Measurements from ENCODE around the gene RAMAC.
"Not testable (repeated sequence)": the region's sequence is repeated elsewhere in the genome, so short reads cannot be mapped to it uniquely, and the experiment has no call there.

The RAMAC gene

GRCh38 chr15:82964890-82965289 lies 21.1 kb upstream of the RAMAC start:
- intact Hi-C loops (cut with DNase I): no loop called here
- no peak for DNase-seq

GRCh38 chr15:82966671-82967071 lies 19.3 kb upstream of the RAMAC start:
- intact Hi-C loops (cut with DNase I): no loop called here
- DNase-seq: no peak

- DNase-seq: no peak
- intact Hi-C loops (cut with DNase I): no loop called here
Observed at GRCh38 chr15:82968066-82968465, 17.9 kb upstream of the RAMAC start.

GRCh38 chr15:82969353-82969752 lies 16.7 kb upstream of the RAMAC start:
- no peak for DNase-seq
- intact Hi-C loops (cut with DNase I): no loop called here

GRCh38 chr15:82970078-82970686 lies 15.8 kb upstream of the RAMAC start:
- DNase-seq: no peak
- intact Hi-C loops (cut with DNase I): no loop called here

DNA sequence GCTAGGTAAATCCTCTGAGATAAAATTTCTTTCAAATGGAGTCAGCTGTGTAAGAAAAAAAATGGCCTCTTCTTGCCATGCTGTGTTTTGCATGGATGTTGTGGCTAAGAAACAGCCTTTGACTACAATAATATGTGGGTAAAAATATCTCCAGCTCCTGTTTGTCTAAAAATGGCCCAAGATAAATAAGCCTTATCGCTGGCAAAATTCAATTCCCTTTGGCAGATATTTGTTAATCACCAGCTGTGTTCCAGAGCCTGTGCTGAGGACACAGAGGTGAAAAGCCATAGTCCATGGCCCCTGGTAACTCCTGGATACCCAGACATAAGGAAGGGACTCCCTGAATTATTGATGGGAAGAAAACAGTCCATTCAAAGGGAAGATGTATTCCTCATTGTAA lies 15.3 kb upstream of the RAMAC start:
- no peak for DNase-seq
- intact Hi-C loops (cut with DNase I): no loop called here

- no peak for DNase-seq
- intact Hi-C loops (cut with DNase I): no loop called here
Observed at GRCh38 chr15:82971218-82971984, 14.6 kb upstream of the RAMAC start.

DNA sequence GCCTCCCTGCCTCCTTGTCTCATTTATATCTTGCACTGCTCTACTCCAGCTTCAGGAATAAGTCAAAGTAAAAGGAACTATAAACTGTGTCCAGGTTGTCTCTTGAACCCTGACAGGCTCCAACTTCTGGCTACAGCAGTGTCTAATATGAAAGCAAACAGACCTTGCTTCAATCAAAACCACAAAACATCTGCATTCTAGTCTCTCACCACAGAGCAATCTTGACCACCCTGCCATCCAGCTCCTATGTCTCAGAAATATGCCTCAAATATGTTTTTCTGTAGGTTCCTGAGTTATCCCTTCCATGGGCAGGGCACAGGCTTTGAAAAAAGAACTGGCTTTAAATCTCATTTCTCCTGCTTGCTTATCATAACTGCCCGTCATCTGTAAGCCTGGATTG lies 13.0 kb upstream of the RAMAC start:
- intact Hi-C loops (cut with DNase I): no loop called here
- DNase-seq: no peak

DNA sequence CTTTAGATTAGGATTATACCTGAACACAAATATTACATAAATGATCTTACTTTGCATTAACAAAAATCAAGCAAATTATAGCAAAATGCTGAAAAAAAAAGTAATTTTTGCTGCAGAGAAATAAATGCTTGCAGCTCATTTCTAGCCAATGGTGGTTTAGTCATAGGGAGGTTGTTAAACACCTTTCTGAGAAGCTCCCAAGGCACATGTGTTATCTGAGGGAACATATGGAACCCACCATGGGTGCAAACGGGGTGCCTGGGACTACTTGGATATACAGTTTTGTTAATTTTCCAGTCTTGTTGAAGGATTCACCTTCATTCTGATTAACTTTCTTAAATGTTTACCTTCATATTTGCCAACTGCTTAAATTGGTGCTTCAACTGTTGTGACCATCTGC lies 8.9 kb upstream of the RAMAC start:
- intact Hi-C loops (cut with DNase I): no loop called here
- DNase-seq: no peak

DNA sequence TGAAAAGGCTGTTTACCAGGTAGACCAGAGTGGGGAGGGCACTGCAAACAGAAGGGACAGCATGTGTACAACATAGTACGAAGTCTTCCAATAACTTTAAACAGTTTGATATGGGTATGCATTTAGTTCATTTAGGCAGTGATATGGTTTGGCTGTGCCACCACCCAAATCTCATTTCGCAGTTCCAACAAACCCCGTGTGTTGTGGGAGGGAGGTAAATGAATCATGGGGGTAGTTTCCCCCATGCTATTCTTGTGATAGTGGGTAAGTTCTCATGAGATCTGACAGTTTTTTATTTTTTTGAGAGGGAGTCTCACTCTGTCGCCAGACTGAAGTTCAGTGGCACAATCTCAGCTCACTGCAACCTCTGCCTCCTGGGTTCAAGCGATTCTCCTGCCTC lies 7.6 kb upstream of the RAMAC start:
- no peak for DNase-seq
- intact Hi-C loops (cut with DNase I): no loop called here

GRCh38 chr15:82979726-82980125 lies 6.3 kb upstream of the RAMAC start:
- intact Hi-C loops (cut with DNase I): no loop called here
- DNase-seq: no peak

DNA sequence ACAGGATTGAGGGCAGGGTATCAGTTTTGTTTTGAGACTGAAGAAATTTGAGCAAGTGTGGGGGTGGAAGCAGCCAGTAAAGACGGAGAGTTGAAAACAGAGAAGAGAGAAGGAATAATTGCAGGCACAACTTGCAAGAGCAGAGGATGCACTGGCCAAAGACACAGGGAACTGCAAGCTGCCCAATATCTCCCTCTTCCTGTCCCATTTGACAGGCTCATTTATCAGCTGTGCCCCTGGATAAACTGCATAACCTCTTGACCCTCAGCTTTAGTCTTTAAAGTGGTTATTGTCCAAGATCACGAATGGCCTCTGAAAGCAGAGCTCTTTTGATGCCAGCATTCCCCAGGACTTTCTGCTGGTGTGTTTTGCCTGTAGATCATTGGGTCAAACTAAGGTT lies 5.0 kb upstream of the RAMAC start:
- DNase-seq: no peak
- intact Hi-C loops (cut with DNase I): no loop called here

DNA sequence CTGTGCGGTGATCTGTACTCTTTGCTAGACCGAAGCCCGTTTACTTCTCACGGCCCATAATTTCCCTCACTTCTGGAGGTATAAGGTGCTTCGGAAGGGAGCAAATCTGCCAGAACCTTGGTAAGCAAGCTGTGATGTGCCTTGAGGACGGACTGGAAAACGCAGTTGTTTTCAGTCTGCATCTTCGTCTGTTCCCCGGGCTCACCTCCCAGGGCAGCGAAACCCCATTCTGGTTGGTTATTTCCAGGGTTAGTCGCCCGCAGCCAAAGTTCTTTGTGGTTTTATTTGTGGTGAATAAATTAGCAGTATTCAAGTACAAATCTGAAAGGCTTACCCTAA lies 401 bp downstream of the RAMAC start:
- no peak for DNase-seq
- intact Hi-C loops (cut with DNase I): loop anchor here (5.0 kb wide), 1 partner anchor 34 kb away; the partner anchor contains the start of gene HOMER2

GRCh38 chr15:82992436-82992998 lies 6.5 kb downstream of the RAMAC start:
- no peak for DNase-seq
- intact Hi-C loops (cut with DNase I): no loop called here

DNA sequence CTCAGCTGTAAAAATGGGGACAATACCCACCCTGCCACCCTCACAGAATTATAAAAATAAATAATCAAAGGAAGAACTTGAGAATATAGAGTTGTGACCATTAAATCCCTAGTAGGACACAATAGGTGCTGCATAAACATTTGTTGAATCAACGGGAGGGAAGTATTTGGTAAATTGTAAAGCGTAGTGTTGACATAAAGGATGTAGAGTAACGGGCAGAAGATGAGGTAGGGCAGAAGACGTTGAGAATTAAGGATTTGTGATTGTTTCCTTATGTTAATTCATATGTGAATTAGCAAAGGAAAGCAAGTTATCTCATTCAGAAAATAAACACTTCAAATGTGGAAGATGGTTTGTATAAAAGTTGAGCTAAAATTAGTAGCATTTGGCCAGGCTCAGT lies 7.1 kb downstream of the RAMAC start:
- DNase-seq: no peak
- intact Hi-C loops (cut with DNase I): no loop called here

GRCh38 chr15:82995076-82995475 lies 9.1 kb downstream of the RAMAC start:
- DNase-seq: no peak

DNA sequence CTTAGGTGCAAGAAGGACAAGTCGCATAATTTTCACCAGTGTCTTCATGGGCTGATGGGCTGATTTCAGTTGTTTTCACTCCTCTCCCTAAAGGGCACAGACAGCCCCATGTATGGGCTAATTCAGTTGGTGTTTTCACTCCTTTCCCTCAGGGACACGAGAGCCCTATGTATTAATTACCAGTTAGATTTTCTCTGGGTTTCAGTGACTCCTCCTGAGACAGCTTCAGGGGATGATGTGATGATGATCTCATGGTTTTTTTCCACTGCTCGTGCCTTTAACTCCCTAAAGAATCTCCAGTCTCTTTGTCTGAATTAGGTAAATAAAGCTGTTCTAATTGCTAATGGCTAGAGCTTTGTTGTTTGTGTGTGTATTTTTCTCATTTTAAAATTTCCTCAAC lies 9.9 kb downstream of the RAMAC start:
- intact Hi-C loops (cut with DNase I): no loop called here
- no peak for DNase-seq

More at GRCh38 chr15:82995076-82995475, 9.1 kb downstream of the RAMAC start:
- intact Hi-C loops (cut with DNase I): no loop called here

DNA sequence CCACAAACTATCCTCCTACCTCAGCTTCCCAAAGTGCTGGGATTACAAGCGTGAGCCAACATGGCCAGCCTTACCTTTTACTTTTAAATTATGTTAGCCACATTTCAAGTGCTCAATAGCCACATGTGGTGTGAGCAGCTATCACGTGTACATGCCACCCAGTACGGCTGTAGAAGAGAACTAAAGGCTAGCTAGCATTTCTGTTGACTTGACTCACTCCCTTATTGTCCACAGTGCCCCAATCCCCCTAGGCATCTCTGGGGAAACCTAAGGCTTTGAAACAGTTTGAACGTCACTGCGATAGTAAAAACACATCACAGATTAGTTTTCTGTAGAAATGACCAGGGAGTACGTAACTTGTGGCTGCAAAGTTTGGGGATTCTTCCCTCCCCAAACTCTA lies 13.4 kb downstream of the RAMAC start:
- DNase-seq: no peak
- intact Hi-C loops (cut with DNase I): no loop called here

GRCh38 chr15:82999905-83000671 lies 14.1 kb downstream of the RAMAC start:
- intact Hi-C loops (cut with DNase I): loop anchor here (10.0 kb wide), 1 partner anchor 155 kb away; no protein-coding TSS in a partner anchor

GRCh38 chr15:83000672-83001031 lies 14.6 kb downstream of the RAMAC start:
- intact Hi-C loops (cut with DNase I): loop anchor here (10.0 kb wide), 1 partner anchor 156 kb away; no protein-coding TSS in a partner anchor
- DNase-seq: not testable (repeated sequence)

More at GRCh38 chr15:82999905-83000671, 14.1 kb downstream of the RAMAC start:
- no peak for DNase-seq

GRCh38 chr15:83010709-83011270 lies 24.8 kb downstream of the RAMAC start:
- DNase-seq: peak; percentile 63 to 95 (median 78)
- intact Hi-C loops (cut with DNase I): loop anchor here (1.0 to 10.0 kb wide), 4 partner anchors 57 to 260 kb away; partner anchors contain the start of genes BTBD1, FSD2 and WHAMM

Measured in posterior cingulate gyrus (tissue), 11 donors.